Neuronal stem cell (in vitro differentiated cells): Measurements from ENCODE around the gene PNPLA3.

Experiments
- DNase-seq: peaks from one replicate; pipeline ENCODE4 v3.0.0-alpha.2; 2013; ENCODE audit warnings: low spot score
- H2AFZ ChIP-seq: one replicate; pipeline ENCODE4 v1.6.1; 2013; ENCODE audit warnings: mild to moderate bottlenecking, low read length, inconsistent platforms
- H2AK5ac ChIP-seq: 2 replicates; pipeline ENCODE4 v1.6.1; 2013; ENCODE audit warnings: low read depth, mild to moderate bottlenecking, inconsistent platforms, low read length, moderate library complexity, mixed read lengths
- H2BK120ac ChIP-seq: 2 replicates; pipeline ENCODE4 v1.6.1; 2013; ENCODE audit warnings: low read depth, mild to moderate bottlenecking, inconsistent platforms, low read length, moderate library complexity, mixed read lengths
- H2BK12ac ChIP-seq: one replicate; pipeline ENCODE4 v1.6.1; 2013; ENCODE audit warnings: low read length, inconsistent platforms
- H2BK15ac ChIP-seq: 2 replicates; pipeline ENCODE4 v1.6.1; 2013; ENCODE audit warnings: mild to moderate bottlenecking, low read length, inconsistent platforms, mixed read lengths
- H2BK5ac ChIP-seq: one replicate; pipeline ENCODE4 v1.6.1; 2013; ENCODE audit warnings: inconsistent platforms, mild to moderate bottlenecking, low read length, moderate library complexity
- H3K14ac ChIP-seq: one replicate; pipeline ENCODE4 v1.6.1; 2013; ENCODE audit warnings: low read length, inconsistent platforms
- H3K18ac ChIP-seq: 2 replicates; pipeline ENCODE4 v1.6.1; 2013; ENCODE audit warnings: low read length, inconsistent platforms
- H3K23ac ChIP-seq: 2 replicates; pipeline ENCODE4 v1.6.1; 2013; ENCODE audit warnings: low read depth, mild to moderate bottlenecking, mixed read lengths, low read length, inconsistent platforms; ENCODE audit not compliant: poor library complexity
- H3K27ac ChIP-seq: replicated peaks from 3 replicates; pipeline ENCODE4 v1.5.1; 2013; ENCODE audit warnings: low read length, inconsistent platforms
- H3K27me3 ChIP-seq, 3 experiments: 2 replicates each; pipeline ENCODE4 v1.6.1; 2013; ENCODE audit warnings: low read length in 3 of 3, mild to moderate bottlenecking in 2 of 3, inconsistent platforms in 1 of 3, low read depth in 1 of 3, mixed read lengths in 1 of 3, moderate library complexity in 1 of 3; ENCODE audit not compliant: control insufficient read depth in 3 of 3, insufficient read depth in 3 of 3
- H3K36me3 ChIP-seq, 2 donors: replicated peaks in 1 of 2; 2 replicates each; pipeline ENCODE4 v1.6.1; 2013; ENCODE audit warnings: low read length in 2 of 2; ENCODE audit not compliant: control insufficient read depth in 2 of 2, insufficient read depth in 2 of 2
- H3K4ac ChIP-seq: 2 replicates; pipeline ENCODE4 v1.6.1; 2013; ENCODE audit warnings: inconsistent platforms, mild to moderate bottlenecking, low read length, moderate library complexity
- H3K4me1 ChIP-seq, 2 donors: 1 replicate in 1 of 2; 2 replicates in 1 of 2; pipeline ENCODE4 v1.6.1; 2013; ENCODE audit warnings: low read length in 2 of 2, low read depth in 1 of 2; ENCODE audit not compliant: control insufficient read depth in 2 of 2, insufficient read depth in 1 of 2
- H3K4me2 ChIP-seq: one replicate; pipeline ENCODE4 v1.6.1; 2013; ENCODE audit warnings: mild to moderate bottlenecking, low read length, inconsistent platforms; ENCODE audit not compliant: insufficient read depth, poor library complexity, severe bottlenecking
- H3K4me3 ChIP-seq, 2 donors: 2 replicates each; pipeline ENCODE4 v1.5.1; 2013; ENCODE audit warnings: low read length in 2 of 2, mild to moderate bottlenecking in 2 of 2, inconsistent platforms in 1 of 2, moderate library complexity in 1 of 2
- H3K79me1 ChIP-seq: one replicate; pipeline ENCODE4 v1.6.1; 2013; ENCODE audit warnings: low read depth, mild to moderate bottlenecking, inconsistent platforms, low read length, moderate library complexity
- H3K9ac ChIP-seq: one replicate; pipeline ENCODE4 v1.6.1; 2013; ENCODE audit warnings: mild to moderate bottlenecking, low read depth, low read length, inconsistent platforms; ENCODE audit not compliant: poor library complexity
- H3K9me3 ChIP-seq, 2 donors: replicated peaks in 1 of 2; 2 replicates each; pipeline versions ENCODE3 to v1.6.1; 2013; ENCODE audit warnings: low read length in 2 of 2, mild to moderate bottlenecking in 2 of 2, inconsistent platforms in 1 of 2, low read depth in 1 of 2, mixed read lengths in 1 of 2, moderate library complexity in 1 of 2; ENCODE audit not compliant: control insufficient read depth in 2 of 2, insufficient read depth in 1 of 2
- H4K8ac ChIP-seq: one replicate; pipeline ENCODE4 v1.6.1; 2013; ENCODE audit warnings: low read depth, mild to moderate bottlenecking, inconsistent platforms, low read length, moderate library complexity
- H4K91ac ChIP-seq: one replicate; pipeline ENCODE4 v1.6.1; 2013; ENCODE audit warnings: low read length, low read depth, mild to moderate bottlenecking, inconsistent platforms; ENCODE audit not compliant: poor library complexity
- WGBS, 2 donors: extraction: QIAGEN DNeasy Blood & Tissue Kit; methylation state at CpG; one replicate each; pipeline ENCODE4 v1.1.7; 2013; ENCODE audit warnings: missing lambda C conversion rate in 2 of 2, mixed read lengths in 1 of 2; ENCODE audit not compliant: insufficient read length in 2 of 2, insufficient replicate concordance in 1 of 2; ENCODE audit errors: extremely low coverage in 2 of 2; 5-methylcytosine and 5-hydroxymethylcytosine counted together

PNPLA3 gene

DNA sequence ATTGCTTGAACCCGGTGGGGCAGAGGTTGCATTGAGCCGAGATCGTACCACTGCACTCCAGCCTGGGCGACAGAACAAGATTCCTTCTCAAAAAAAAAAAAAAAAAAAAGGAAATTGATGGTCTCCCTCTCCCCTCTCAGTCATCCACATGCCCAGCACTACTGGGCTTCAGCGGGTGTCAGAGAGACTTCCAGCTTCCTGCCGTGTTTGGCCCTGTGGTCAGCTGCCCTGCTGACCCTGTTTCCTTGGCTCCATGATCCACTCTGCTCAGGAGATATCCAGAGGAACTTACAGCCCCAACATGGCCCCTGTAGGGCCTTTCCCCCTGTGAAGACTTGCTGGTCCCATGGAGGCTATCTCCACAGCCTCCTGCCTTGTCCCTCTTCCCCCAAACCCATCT lies 6.1 kb upstream of the PNPLA3 start:
- H3K14ac ChIP-seq: no peak overlapping the region
- DNase-seq: no peak
- H2AK5ac ChIP-seq: no peak overlapping the region
- no peak overlapping the region for H3K27ac ChIP-seq
- no peak overlapping the region for H2BK5ac ChIP-seq
- H3K9me3 ChIP-seq: peaks cover 0 to 3% of the 10 kb centered on the region in 2 donors
- no peak overlapping the region for H4K8ac ChIP-seq
- no peak overlapping the region for H3K4me3 ChIP-seq
- H3K79me1 ChIP-seq: no peaks in the 10 kb centered on the region
- WGBS, 2 donors: no CpG with 5 or more reads among the region's 6 CpGs
- H3K36me3 ChIP-seq: no peaks in the 10 kb centered on the region
- H3K4me2 ChIP-seq: no peak overlapping the region
- peaks cover 0 to 5% (median 5%) of the 10 kb centered on the region in 3 experiments for H3K27me3 ChIP-seq
- H3K4ac ChIP-seq: no peak overlapping the region
- no peak overlapping the region for H2BK15ac ChIP-seq
- H3K23ac ChIP-seq: no peak overlapping the region
- H4K91ac ChIP-seq: no peak overlapping the region
- H2BK12ac ChIP-seq: no peak overlapping the region
- H3K18ac ChIP-seq: peak overlapping the region; percentile 51
- H2BK120ac ChIP-seq: no peak overlapping the region
- no peak overlapping the region for H3K9ac ChIP-seq
- no peak overlapping the region for H2AFZ ChIP-seq
- peaks cover 12% of the 10 kb centered on the region in 2 donors for H3K4me1 ChIP-seq

DNA sequence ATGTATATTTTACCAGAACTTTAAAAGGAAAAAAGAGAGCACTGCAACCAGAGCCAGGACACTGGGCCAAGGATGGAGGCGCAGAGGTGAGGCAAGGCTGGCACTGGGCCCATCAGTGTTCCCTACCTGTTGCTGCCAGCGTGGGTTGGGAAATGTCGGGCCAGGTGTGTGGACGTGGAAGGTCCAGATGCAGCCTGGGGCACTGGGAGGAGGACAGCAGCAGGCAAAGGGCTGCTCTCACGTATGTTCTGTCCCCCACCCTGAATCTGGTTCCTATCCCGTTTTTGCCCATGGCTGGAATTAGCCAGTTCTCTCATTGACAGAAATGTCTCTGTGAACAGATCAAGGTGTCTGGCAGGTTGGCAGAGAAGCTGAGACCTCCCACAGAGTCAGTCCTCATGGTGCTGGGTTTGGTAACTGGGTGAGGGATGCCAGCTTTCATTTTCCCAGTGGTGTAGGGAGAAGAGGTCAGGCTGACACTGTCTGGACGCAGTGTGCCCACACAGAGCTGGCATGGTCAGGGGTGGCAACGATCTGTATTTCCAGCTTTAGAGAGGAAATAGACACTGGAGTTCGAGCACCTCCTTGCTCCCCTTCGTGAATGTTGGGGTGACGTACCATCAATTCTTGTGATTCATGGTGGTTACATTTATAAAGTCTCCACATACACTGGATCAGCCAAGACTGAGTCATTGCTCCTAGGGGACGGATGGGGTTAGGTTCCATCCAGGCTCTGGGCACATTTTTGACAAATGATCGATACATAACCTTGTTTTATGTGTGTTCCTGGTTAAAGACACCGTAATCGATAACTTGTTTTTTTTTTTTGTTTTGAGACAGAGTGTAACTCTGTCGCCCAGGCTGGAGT lies 4.3 kb upstream of the PNPLA3 start:
- no peak overlapping the region for H3K23ac ChIP-seq
- DNase-seq: no peak
- no peak overlapping the region for H4K91ac ChIP-seq
- H2BK12ac ChIP-seq: no peak overlapping the region
- H2AFZ ChIP-seq: no peak overlapping the region
- H4K8ac ChIP-seq: no peak overlapping the region
- peak overlapping the region in 1 of 2 donors; percentile 27 for H3K4me3 ChIP-seq
- no CpG with 5 or more reads among the region's 16 CpGs for WGBS, 2 donors
- H3K9me3 ChIP-seq: peaks cover 0 to 3% of the 10 kb centered on the region in 2 donors
- no peak overlapping the region for H3K14ac ChIP-seq
- no peak overlapping the region for H2BK120ac ChIP-seq
- H3K27ac ChIP-seq: no peak overlapping the region
- H3K4me1 ChIP-seq: peaks cover 12 to 14% of the 10 kb centered on the region in 2 donors
- H2BK15ac ChIP-seq: no peak overlapping the region
- no peak overlapping the region for H2BK5ac ChIP-seq
- H3K4ac ChIP-seq: no peak overlapping the region
- no peaks in the 10 kb centered on the region for H3K36me3 ChIP-seq
- H2AK5ac ChIP-seq: no peak overlapping the region
- H3K9ac ChIP-seq: no peak overlapping the region
- H3K4me2 ChIP-seq: no peak overlapping the region
- no peaks in the 10 kb centered on the region for H3K79me1 ChIP-seq
- H3K18ac ChIP-seq: no peak overlapping the region
- H3K27me3 ChIP-seq: peaks cover 0 to 5% (median 5%) of the 10 kb centered on the region in 3 experiments

DNA sequence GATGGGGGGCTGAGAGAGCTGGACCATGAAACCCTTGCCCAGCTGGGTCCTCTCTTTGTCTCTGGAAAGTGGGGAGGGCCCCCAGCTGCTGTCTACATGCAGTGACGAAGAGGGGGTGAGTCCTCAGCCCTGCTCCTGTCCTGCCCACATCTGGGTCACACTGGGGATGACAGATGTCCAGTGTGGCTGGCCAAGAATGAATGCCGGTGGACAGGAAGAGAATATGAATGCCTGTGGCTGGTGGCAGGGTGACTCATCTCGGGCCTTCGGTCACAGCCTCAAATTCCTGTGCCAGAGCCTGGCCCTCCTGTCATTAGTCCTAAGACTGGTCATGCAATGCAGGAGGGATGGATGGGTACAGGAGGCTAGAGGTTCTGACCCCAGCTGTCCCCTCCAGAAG lies 2.2 kb upstream of the PNPLA3 start:
- Histone ChIP-seq H2AK5ac (peak overlapping the region; percentile 1), H3K36me3 (no peaks in the 10 kb centered on the region), H4K8ac (no peak overlapping the region), H3K14ac (no peak overlapping the region), H3K4ac (no peak overlapping the region), H2BK120ac (no peak overlapping the region), H3K4me3 (no peak overlapping the region), H2BK15ac (peak overlapping the region; percentile 8), H3K9me3 (no peaks in the 10 kb centered on the region), H3K18ac (peak overlapping the region; percentile 87), H3K27me3 (peaks cover 0 to 5% (median 5%) of the 10 kb centered on the region in 3 experiments), H3K4me2 (no peak overlapping the region), H2BK12ac (no peak overlapping the region), H3K4me1 (peaks cover 21 to 27% of the 10 kb centered on the region in 2 donors), H3K9ac (no peak overlapping the region), H3K27ac (no peak overlapping the region), H4K91ac (no peak overlapping the region), H3K79me1 (no peaks in the 10 kb centered on the region), H2BK5ac (no peak overlapping the region), H3K23ac (peak overlapping the region; percentile 45), H2AFZ (peak overlapping the region; percentile 1)
- no CpG with 5 or more reads among the region's 4 CpGs for WGBS, 2 donors
- DNase-seq: no peak

DNA sequence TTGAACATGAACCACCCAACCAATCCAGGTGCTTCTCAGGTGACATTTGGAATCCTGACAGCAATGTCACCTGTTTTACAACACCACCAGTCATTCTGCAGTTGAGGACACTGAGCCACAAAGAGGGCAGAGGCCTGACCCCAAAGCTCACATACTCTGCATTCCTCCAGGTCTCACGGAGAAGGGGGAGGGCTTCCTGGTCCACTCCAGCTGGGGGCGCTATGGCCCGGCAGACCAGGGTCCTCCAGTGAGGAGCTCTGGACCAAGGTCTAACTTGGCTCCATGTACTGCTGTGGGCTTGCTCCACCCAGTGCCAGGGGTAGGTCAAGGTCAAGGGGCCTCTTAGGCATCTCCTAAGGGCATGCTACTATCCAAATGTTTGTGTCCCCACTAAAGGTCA lies 1.5 kb upstream of the PNPLA3 start:
- DNase-seq: no peak
- Histone ChIP-seq H4K91ac (no peak overlapping the region), H4K8ac (no peak overlapping the region), H2BK5ac (no peak overlapping the region), H2AFZ (no peak overlapping the region), H3K4ac (no peak overlapping the region), H3K79me1 (no peaks in the 10 kb centered on the region), H3K4me2 (no peak overlapping the region), H3K14ac (no peak overlapping the region), H3K27me3 (peaks cover 0 to 5% (median 5%) of the 10 kb centered on the region in 3 experiments), H3K27ac (no peak overlapping the region), H2BK120ac (no peak overlapping the region), H3K4me1 (peaks cover 21 to 27% of the 10 kb centered on the region in 2 donors), H3K9ac (no peak overlapping the region), H3K4me3 (no peak overlapping the region), H3K36me3 (peaks cover 2 to 5% of the 10 kb centered on the region in 2 donors), H2BK15ac (peak overlapping the region; percentile 8), H2AK5ac (peak overlapping the region; percentile 1), H3K18ac (peak overlapping the region; percentile 87), H2BK12ac (no peak overlapping the region), H3K23ac (peak overlapping the region; percentile 45), H3K9me3 (no peaks in the 10 kb centered on the region)
- WGBS, 2 donors: no CpG with 5 or more reads among the region's 3 CpGs
